HT1080 (cell line): ENCODE results near the gene USP34. TPM values are rescaled to one million over a fixed set of nuclear protein-coding genes. Genes with fewer than 3 reads are reported as not detected.
A peak's percentile ranks its signal among the peaks of the same experiment; 100 is the strongest.
"Not testable (repeated sequence)": the region's sequence is repeated elsewhere in the genome, so short reads cannot be mapped to it uniquely, and the experiment has no call there.

Experiments
- DNase-seq: peaks from one replicate; pipeline ENCODE4 v3.0.0-alpha.2; 2015; ENCODE audit warnings: low read depth
- small RNA-seq: library from RNA; depleted of rRNA; stranded (forward); fragments of <200 nt; gene quantifications from one replicate; pipeline ENCODE3, GENCODE V24; 2014
- total RNA-seq: library from RNA; depleted of rRNA; stranded (reverse); fragments of >200 nt; shearing (Covaris generic); gene quantifications from 2 replicates; pipeline ENCODE4 v1.2.3, GENCODE V29; 2014; rRNA removed

Gene USP34
- total RNA-seq, 1 experiment from 2014 or later: 47.5 TPM

GRCh38 chr2:61157371-61158003 is 313.4 kb downstream of the USP34 start:
- no peak for DNase-seq

GRCh38 chr2:61151436-61151835 is 319.5 kb downstream of the USP34 start:
- peak; percentile 63 for DNase-seq

- no peak for DNase-seq
These were observed 321.8 kb downstream of the USP34 start for GRCh38 chr2:61149074-61149473.

- DNase-seq: not testable (repeated sequence)
These were observed 322.8 kb downstream of the USP34 start for GRCh38 chr2:61148091-61148490.

GRCh38 chr2:61145990-61146389 is 324.9 kb downstream of the USP34 start:
- DNase-seq: no peak

- DNase-seq: peak; percentile 96
These were observed 326.1 kb downstream of the USP34 start for GRCh38 chr2:61144697-61145268.

GRCh38 chr2:61141151-61141550 is 329.7 kb downstream of the USP34 start:
- no peak for DNase-seq

- DNase-seq: no peak
These were observed 332.0 kb downstream of the USP34 start for GRCh38 chr2:61138859-61139258.

Small RNA genes lying within 50 kb of the gene (small RNA-seq; reads per million reads assigned to genes)
- gene SNORA70B: not detected

Other genes starting within 250 kb of the USP34 start
- gene XPO1, start 67.3 kb upstream of the USP34 start, total RNA-seq: 164 and 197 TPM in 2 replicates